Activated CD8-positive, alpha-beta memory T cell treated with anti-CD3 and anti-CD28 coated beads, Interleukin-2, amount 50 U/mL, for 4 hours (primary cell): ENCODE results near the gene KCNA2.

Experiments
- DNase-seq: peaks from one replicate; pipeline ENCODE4 v3.0.0-alpha.2; 2020

The KCNA2 gene

GRCh38 chr1:110601332-110601731 is 4.8 kb downstream of the KCNA2 start:
- no peak for DNase-seq

- no peak for DNase-seq
Measured at GRCh38 chr1:110600716-110601115, 5.4 kb downstream of the KCNA2 start.

- DNase-seq, result no peak
Measured at GRCh38 chr1:110597966-110598365, 8.2 kb downstream of the KCNA2 start.

GRCh38 chr1:110596312-110596711 is 9.8 kb downstream of the KCNA2 start:
- DNase-seq, result no peak

GRCh38 chr1:110595353-110595710 is 10.8 kb downstream of the KCNA2 start:
- DNase-seq, result no peak

GRCh38 chr1:110594456-110595352 is 11.5 kb downstream of the KCNA2 start:
- no peak for DNase-seq

GRCh38 chr1:110593902-110594301 is 12.3 kb downstream of the KCNA2 start:
- DNase-seq, result no peak

- no peak for DNase-seq
Measured at GRCh38 chr1:110591956-110592355, 14.2 kb downstream of the KCNA2 start.

GRCh38 chr1:110588991-110589390 is 17.2 kb downstream of the KCNA2 start:
- no peak for DNase-seq

GRCh38 chr1:110588486-110588885 is 17.7 kb downstream of the KCNA2 start:
- DNase-seq, result no peak

GRCh38 chr1:110587906-110588305 is 18.3 kb downstream of the KCNA2 start:
- DNase-seq, result no peak

- DNase-seq, result no peak
Measured at GRCh38 chr1:110585481-110585880, 20.7 kb downstream of the KCNA2 start.

- DNase-seq, result no peak
Measured at GRCh38 chr1:110584045-110584444, 22.1 kb downstream of the KCNA2 start.

- DNase-seq, result no peak
Measured at GRCh38 chr1:110583505-110583904, 22.7 kb downstream of the KCNA2 start.

- DNase-seq, result no peak
Measured at GRCh38 chr1:110582378-110582777, 23.8 kb downstream of the KCNA2 start.

GRCh38 chr1:110581682-110582145 is 24.4 kb downstream of the KCNA2 start:
- DNase-seq, result no peak

GRCh38 chr1:110580244-110580643 is 25.9 kb downstream of the KCNA2 start:
- DNase-seq, result no peak

GRCh38 chr1:110579460-110579859 is 26.7 kb downstream of the KCNA2 start:
- DNase-seq, result no peak

GRCh38 chr1:110576441-110576840 is 29.7 kb downstream of the KCNA2 start:
- no peak for DNase-seq

GRCh38 chr1:110573314-110573713 is 32.8 kb downstream of the KCNA2 start:
- no peak for DNase-seq

GRCh38 chr1:110572751-110573150 is 33.4 kb downstream of the KCNA2 start:
- DNase-seq, result no peak

- DNase-seq, result no peak
Measured at GRCh38 chr1:110570901-110571300, 35.3 kb downstream of the KCNA2 start.

- no peak for DNase-seq
Measured at GRCh38 chr1:110570307-110570706, 35.9 kb downstream of the KCNA2 start.

GRCh38 chr1:110566836-110567235 is 39.3 kb downstream of the KCNA2 start:
- DNase-seq, result no peak

- DNase-seq, result no peak
Measured at GRCh38 chr1:110565565-110565964, 40.6 kb downstream of the KCNA2 start.
